ENCODE results near the gene MTREX.

- TF ChIP-seq CTCF (IDR thresholded peaks at IDR 0.05; ENCODE audit: low read depth, low read length, poor library complexity, severe bottlenecking) (no peak), EZH2phosphoT487 (IDR thresholded peaks at IDR 0.05; ENCODE audit: borderline replicate concordance, low read length) (no peak)
These were observed 9.0 kb downstream of the MTREX start for GRCh38 chr5:55316837-55317236.
